Skin epidermis (tissue), 12 donors: ENCODE results near the gene TSPAN18.

Experiments used
- H3K27ac ChIP-seq, 21 experiments: fragments of 200-600 bp; sonication (generic) in 11 of 21; one replicate each; pipeline ENCODE4 v1.5.0; 2020; ENCODE audit warnings: mild to moderate bottlenecking in 3 of 21, inconsistent platforms in 2 of 21, moderate library complexity in 2 of 21
- H3K4me3 ChIP-seq, 7 experiments: fragments of 200-600 bp; sonication (generic) in 2 of 7; one replicate each; pipeline ENCODE4 v1.5.0; 2020; ENCODE audit warnings: inconsistent platforms in 2 of 7, mild to moderate bottlenecking in 2 of 7, moderate library complexity in 1 of 7

Gene TSPAN18

DNA sequence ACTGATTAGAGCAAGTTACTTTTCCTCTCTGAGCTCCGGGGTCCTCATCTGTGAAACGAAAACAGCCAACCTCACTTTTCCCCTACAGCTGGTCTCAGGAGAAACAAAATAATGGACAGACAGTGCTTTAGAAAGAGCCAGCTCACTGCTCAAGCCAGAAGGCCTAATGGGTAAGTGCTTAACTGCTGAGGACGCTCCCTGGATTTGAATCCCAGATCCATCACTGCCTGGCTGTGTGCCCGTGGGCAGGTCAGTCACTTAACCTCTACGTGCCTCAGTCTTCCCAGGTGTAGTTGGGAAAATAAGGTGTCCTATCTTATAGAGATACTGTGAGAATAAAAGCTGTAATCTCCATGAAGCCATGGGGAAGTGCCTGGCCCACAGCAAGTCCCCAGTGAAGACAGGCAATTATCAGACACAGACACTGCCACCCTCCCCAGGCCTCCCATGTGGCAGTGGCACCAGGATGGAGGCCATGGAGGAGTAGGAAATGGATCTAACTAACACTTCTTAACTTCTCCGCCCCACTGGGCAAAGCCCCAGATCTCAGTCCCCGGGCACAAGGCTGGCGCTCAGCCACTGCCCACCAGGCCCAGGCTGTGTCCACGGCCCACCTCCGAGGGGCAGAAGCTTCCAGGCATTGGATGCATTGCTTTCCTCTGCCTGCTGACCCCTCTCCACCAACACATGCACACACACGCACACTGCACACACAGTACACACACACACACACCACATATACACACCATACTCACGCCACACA lies 214.7 kb downstream of the TSPAN18 start:
- no peak overlapping the region for H3K4me3 ChIP-seq
- peak overlapping the region in 1 of 21 experiments; percentile 38 for H3K27ac ChIP-seq

DNA sequence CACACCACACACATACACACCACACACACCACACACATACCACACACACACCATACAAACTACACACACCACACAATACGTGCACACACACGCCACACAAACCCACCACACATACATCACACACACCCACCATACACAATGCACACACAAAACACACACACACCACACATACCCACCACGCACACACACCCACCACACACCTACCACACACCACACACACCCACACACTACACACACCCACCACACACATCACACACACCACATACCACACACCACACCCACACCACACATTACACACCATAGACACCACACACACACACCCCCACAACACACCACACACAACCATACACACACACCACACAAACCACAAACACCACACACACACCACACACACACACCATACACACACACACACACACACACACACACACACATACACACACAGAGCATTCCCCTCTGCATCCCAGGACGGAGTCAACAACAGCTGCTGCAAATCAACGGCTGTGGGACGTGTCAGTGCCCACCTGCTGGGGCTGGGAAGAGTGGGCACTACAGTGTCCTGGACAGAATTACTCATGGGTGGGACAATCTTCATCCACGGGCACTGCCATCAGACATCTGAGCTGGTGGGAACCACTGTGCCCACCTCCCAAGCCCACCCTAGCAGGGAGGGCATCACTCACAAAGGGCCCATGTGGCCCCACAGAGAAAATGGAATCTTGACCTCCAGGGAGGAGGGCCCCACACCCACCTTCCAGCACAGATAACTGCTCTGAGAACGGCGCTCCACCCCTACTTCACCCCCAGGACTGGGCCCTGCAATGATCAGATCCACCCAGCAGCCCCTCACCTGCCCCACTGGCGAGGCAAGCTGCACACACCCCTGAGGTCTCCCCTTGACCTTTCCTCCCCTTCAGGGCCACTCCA lies 215.5 kb downstream of the TSPAN18 start:
- H3K27ac ChIP-seq: peak overlapping the region in 2 of 21 experiments; percentile 1 to 6

DNA sequence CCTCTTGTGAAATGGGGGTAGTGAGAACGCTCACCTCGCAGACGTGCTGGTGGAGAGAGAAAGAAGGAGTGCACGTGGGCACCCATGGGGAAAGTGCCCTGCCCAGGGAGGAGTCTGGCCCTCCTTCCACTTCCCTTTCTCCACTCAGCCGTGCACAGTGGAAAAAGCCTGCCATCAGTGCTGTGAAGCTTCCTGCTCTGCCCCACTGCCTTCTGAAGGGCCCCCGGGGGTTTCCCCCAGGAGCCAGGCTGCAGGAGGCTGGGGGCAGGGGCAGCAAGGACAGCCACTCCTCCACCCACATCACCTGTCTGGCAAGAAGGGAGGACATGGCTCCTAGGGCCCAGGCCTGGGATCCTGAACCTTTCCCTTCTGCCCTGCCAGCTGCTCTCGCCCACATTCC lies 216.4 kb downstream of the TSPAN18 start:
- H3K4me3 ChIP-seq: no peak overlapping the region
- peak overlapping the region in 4 of 21 experiments; percentile 6 to 39 (median 12) for H3K27ac ChIP-seq

More for the DNA sequence above, 215.5 kb downstream of the TSPAN18 start:
- no peak overlapping the region for H3K4me3 ChIP-seq

DNA sequence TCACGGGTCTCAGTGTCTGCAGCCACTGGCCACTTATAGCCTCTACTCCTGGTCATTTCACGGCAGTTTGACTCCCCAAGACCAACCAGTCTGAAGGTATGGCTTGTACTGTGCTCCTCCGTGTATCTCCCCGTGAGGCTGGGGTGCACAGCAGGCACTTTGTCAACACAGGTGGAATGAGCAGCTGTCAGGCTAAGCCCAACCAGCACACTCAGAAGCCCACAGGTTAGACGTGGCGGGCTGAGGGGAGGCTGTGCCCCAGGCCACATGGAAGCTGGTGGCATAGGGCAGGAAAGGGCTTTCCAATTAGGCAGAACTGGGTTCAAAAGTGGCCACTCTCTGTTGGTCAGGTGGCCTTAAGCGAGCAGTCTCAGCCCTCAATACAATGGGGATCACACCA lies 216.9 kb downstream of the TSPAN18 start:
- peak overlapping the region in 3 of 21 experiments; percentile 10 to 36 (median 14) for H3K27ac ChIP-seq
- H3K4me3 ChIP-seq: no peak overlapping the region

DNA sequence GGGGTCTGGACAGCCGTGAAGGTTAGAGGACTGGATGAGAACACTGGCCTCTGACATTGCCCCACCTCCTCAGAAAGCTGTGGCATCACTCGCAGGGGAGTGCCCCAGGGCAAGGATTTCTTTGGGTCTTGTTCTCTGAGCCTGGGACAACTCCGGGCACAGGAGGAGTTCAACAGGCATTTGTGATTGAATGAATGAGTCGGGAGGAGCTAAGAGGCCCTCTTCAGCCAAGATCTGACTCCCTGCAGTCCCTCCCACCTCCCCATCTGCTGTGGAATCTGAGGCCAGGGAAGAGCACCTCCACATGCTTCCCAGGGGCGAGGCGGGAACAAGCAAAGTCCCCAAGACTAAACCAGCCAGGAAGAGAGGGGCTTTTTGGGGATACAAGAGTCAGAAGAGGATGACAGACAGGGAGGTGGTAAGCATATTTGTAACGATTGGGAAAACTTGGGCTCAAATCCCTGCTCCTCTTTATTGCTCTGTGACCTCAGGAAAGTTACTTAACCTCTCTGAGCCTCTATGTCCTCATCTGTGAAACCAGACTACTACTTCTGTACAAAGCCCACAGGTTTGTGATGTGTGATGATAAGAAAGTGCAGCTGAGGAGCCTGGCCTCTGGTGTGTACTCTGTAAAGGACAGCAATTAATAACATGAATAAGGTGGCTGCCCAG lies 217.6 kb downstream of the TSPAN18 start:
- Histone ChIP-seq H3K4me3 (no peak overlapping the region), H3K27ac (no peak overlapping the region)

DNA sequence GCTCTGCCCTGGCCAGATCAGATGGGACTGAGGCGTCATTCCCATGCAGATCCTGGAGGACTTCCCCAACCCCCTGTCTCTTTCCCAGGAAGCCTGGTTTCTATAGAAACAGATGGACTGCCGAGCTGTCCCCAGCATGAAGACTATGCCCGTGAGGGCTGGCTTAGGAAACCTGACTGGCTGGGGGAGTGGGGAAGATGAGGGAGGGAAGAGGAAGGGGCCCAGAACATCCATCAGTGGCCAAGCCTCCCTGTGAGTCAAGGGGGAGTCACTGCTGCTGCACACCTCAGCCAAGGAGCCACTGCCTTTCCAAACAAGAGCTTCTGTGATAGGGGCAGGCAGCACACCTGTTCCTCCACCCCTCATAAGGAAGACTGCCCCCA lies 218.1 kb downstream of the TSPAN18 start:
- Histone ChIP-seq H3K27ac (peak overlapping the region in 1 of 21 experiments; percentile 23), H3K4me3 (no peak overlapping the region)

DNA sequence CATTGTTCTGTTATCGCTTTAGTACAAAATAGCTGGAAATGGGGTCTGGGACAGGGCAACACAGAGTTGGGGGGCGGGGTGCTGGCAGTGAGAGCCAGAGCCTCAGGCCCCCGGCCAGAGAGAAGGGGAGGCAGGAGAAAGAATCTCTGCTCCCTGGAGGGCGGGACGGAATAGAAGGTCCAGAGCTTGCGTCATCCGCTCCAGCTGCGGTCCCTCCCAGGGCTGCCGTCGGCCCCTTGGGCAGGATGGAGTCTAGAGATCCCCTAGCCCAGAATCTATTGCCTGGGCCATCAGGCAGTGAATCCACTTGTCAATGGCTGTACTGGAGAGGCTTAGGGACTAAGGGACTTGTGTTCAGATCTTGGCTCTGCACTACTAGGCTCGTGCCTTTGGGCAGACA lies 218.9 kb downstream of the TSPAN18 start:
- Histone ChIP-seq H3K4me3 (no peak overlapping the region), H3K27ac (peak overlapping the region in 3 of 21 experiments; percentile 8 to 50 (median 25))

DNA sequence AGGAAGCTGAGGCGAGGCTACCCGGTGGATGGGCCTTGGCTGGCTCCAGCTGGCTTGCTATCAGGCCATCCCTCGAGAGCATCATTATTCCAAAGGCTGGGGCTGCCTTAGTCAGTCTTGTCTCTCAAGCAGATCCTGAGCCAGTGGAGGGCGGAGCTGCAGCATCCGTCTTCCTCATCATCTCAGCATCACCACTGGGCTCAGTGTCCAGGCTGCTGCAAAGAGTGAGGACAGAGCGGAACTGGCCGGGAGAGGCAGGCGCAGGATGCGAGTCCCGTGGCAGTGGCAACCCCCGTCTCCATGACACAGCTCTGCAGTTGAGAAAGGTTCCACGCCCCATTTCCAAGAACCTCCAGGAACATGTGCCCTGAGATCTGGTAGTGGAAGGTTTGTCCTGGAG lies 219.5 kb downstream of the TSPAN18 start:
- Histone ChIP-seq H3K27ac (peak overlapping the region in 2 of 21 experiments; percentile 50 to 61), H3K4me3 (no peak overlapping the region)

DNA sequence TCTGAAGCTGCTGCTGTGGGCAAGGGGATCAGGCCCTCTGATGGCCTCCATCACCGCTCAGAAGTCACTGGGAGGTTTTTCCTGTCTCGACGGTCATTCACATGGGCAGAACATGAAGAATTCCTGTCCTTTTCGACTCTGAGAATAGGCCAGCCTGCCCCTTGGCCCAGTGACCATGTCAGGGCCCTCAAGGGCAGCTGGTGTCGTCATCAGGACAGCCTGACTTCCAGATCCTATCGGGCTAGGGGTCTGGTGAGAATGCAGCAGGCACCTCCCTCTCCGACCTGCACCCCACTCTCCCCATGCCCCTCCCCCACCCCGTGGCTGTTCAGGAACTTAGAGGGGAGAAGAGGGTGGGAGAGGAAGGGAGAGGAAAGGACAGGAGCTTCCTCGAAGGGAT lies 220.4 kb downstream of the TSPAN18 start:
- Histone ChIP-seq H3K27ac (peak overlapping the region in 5 of 21 experiments; percentile 24 to 72 (median 57)), H3K4me3 (no peak overlapping the region)

DNA sequence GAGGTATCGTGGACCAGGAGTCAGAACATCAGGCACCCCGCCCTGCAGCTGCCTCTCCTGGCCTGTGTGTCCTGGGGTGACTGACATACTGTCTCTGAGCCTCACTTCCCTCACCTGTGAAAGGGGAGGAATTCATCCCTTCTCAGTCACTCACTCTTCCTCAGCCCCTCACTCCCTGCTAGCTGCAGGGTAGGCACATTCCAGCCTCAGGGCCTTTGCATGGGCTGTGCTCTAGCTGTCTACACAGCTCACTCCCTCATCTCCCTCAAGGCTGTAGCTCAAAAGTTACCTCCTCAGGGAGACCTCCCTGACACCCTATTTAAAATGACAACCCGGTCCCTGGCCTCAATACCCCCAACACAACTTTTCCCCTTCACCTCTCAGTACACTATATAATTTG lies 221.4 kb downstream of the TSPAN18 start:
- peak overlapping the region in 1 of 21 experiments; percentile 31 for H3K27ac ChIP-seq
- H3K4me3 ChIP-seq: no peak overlapping the region

DNA sequence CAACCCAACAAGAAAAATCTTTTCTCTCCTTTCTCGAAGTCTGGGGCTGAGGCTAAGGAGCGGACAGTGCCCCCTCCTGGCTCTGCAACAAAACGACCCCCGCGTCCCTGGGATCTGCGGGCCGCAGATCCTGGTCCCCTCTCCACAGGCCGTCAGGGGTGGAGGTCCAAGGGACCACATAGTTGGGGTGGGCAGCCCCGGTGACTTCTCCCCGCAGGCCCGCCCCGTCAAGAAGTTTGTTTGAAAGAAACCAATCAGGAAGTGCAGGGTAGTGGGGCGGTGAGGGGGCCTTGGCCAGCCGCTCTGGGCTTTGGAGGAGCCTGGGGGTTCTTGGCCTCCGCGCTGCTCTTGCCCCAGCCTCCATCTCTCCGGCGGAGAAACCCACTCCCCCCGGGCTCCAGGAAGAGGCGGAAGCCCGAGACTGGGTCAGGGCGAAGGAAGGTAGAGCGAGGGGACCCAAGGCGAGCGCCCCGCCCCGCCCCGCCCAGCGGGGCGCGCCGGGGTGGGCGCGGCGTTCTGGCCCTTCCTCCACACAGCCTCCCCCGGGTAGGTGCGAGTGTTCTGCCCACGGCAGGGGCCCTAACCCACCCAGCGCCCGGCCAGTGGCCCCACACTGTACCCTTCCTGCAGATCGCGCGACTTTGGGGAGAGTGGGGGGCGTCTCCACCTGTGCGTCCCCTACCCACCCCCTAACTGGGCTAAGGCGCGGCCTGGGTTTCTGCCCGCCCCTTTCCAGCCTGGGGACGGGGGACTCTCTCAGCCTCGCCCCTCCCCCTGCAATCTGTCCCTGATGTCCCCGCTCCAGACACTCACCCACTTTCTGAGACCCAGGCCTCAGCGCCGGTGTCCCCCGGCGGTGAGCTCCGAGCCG lies 222.6 kb downstream of the TSPAN18 start:
- Histone ChIP-seq H3K27ac (peak overlapping the region in 20 of 21 experiments; percentile 60 to 94 (median 88)), H3K4me3 (peak overlapping the region; percentile 58 to 90 (median 81))

DNA sequence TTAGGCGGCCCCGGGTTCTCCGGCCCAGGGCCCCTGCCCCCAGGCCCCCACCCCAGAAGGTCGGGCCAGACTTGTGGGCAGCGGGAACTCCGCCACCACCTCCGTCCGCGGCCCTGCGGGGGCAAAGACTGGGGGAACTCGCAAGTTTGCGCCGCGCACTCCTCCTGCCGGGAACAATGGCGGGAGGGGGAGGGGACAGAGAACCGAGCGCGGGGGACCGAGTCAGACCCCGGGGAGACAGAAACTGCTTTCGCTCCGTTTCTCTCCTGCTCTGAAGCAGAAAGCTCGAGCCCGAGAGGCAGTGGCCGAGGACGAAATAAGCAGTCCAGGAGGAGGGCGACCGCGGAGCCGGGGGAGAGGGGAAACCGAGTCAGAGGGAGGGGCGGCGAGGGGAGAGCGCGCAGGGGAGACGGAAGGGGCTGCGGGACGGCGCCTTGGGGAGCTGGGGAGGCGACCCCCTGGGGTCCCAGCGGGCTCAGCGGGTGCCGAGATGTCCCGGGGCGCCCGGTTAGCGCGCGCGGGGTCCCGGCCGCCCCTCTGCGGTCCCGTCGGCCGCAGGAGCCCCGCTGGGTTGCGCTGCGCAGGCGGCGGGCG lies 223.4 kb downstream of the TSPAN18 start:
- H3K27ac ChIP-seq: peak overlapping the region in 20 of 21 experiments; percentile 60 to 94 (median 88)
- H3K4me3 ChIP-seq: peak overlapping the region; percentile 58 to 90 (median 81)

DNA sequence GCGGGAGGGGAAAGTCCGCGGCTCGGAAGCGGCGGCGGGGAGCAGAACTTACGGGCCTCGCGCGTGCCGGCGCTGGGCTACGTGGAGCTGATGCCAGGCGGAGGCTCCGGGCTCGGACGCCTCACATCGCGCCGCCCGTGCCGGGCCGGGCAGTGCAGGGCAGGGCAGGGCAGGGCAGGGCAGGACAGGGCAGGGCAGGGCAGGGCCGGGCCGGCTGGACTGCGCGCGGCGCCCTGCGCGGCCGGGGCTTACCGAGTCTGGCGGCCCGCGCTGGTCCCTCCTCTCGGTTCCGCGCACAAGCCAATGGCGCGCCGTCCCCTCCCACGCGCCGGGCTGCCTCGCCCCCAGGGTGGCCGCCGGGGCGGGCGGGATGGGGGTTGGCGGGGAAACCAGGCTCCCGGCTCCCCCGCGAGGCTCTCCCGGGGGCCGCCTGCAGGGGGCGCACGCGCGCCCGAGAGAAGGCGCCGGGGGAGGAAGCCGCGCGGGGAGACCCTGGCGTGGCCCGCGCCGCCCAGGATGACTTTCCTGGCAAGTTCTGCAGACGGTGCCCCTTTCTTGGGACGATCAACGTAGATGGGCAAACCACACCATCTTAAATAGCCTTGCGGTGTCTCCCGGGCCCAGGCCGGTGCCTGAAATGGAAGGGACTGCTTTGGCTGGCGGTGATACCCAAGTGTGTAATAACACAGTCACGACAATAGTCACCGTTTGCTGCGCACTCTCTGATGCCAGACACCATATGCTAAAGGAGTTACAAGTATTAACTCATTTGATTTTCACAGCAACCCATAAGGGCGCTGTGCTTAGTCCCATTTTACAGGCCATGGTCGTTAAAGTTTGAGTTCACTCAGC lies 224.1 kb downstream of the TSPAN18 start, which contains the start of gene TP53I11:
Gene TP53I11, minus strand, starts transcription at position 259 of the 852 bp plus-strand sequence. CDS start 12,548 bp downstream, outside the sequence.
- Histone ChIP-seq H3K4me3 (peak within 1 kb of the TSS; percentile 58 to 90 (median 81)), H3K27ac (peak within 1 kb of the TSS in 20 of 21 experiments; percentile 60 to 94 (median 88))

DNA sequence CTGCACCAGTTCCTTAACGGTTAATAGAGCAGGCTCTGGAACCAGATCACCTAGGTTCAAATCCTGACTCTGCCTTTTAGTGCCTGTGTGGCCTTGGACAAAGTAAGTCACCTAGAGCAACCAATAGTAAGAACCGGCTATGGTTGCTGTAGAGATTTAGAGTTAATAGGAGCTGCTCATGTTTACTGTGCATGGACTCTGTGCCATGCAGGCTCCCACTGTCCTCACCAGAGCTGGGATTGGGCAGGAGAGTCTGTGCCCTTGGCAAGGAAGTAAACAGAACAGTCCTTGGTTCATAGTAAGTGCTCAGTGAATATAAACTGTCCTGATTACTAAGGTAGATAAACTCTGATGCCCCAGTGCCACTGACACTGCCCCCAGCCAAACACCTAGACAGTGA lies 225.3 kb downstream of the TSPAN18 start:
- Histone ChIP-seq H3K27ac (peak overlapping the region in 2 of 21 experiments; percentile 1 to 5), H3K4me3 (no peak overlapping the region)

DNA sequence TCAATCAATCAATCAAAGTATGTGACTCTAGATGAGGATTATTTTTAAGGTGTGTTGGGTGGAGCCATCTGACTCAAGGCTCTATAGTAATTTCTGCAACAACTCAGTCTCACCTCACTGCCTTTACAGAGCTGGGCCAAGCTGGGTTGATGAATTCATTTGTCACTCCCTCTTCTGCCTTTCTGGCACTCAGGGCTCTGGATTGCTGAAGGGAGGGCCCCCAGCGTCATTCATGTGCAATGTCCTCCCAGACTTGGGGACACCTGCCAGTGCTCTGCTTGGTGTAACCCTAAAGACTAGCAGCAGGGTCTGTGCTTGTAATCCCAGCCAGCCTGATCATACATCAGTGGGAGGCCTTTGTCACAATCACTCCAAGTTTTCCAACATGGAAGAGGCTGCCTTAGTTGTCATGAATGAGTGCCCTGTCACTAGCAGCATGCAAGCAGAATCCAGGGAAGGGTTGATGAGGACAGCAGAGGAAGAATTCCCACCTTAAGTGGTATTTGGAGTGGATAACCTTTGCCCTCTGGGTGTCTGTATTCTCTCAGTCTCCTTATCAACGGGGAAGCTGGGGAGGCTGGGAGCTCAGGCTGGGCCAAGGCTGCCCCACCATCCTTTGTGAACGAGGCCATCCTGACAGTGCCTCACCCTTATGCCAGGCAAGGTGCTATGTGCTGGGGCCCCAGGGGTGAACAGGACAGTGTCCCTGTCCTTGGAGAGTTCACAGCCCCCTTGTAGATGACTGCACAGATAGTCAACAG lies 225.9 kb downstream of the TSPAN18 start:
- peak overlapping the region in 1 of 21 experiments; percentile 5 for H3K27ac ChIP-seq

DNA sequence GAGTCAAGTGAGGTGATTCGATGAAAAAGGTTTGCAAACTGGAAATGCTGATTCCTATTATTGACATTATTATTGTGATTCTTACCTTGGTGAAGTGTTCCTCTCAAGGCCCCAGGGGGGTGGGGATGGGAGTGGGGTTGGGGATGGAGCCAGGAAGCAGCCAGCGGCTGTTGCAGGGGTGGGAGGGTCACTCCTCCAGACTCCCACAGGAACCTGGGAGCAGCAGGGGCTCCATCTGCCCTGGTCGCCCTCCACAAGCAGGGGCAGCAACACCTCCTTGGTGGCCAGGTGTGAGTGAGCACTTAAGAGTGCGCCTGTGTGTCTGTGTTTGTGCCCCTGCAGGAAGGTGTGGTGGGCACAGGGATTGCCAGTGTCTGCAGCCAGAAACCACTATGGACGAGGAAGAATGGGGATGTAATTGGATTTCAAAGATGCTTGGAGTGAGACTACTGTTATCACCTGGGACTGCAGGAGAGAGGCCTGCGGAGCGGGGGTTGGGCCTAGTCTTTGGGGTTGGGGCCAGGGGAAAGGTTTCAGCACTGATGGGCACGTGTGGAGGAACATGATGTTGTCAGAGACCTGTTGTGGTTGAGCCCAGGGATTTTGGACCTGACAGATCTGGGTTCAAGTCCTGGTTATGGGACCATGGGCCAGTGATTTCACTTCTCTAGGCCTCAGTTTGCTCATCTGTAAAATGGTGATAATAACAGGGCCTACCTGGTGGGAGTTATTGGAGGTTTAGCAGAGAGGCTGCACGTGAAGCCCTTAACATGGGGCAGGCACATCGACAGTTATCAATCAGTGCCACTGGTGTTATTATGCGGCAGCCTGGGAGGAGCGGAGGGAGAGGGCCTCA lies 227.5 kb downstream of the TSPAN18 start:
- H3K27ac ChIP-seq: peak overlapping the region in 12 of 21 experiments; percentile 14 to 72 (median 34)
- no peak overlapping the region for H3K4me3 ChIP-seq

More for the DNA sequence above, 225.9 kb downstream of the TSPAN18 start:
- H3K4me3 ChIP-seq: no peak overlapping the region
